OCI-LY7 (cell line): ENCODE data around the gene TGFBR3. TPM values are rescaled to one million over a fixed set of nuclear protein-coding genes. Genes with fewer than 3 reads are reported as not detected.

Experiments
- BruUV-seq: library from RNA; stranded (reverse); fragments of 400-500 nt; replicated peaks from 2 replicates; lab custom pipeline; 2021; lab: Mats Ljungman, UMichigan
- CTCF ChIA-PET: fragments of 300-600 bp; sonication (Branson Sonifier 250); formaldehyde crosslinking; loops from one replicate; lab custom pipeline; 2022; ENCODE audit warnings: antibody characterized with exemption; ENCODE audit not compliant: unreplicated experiment; lab: Charles Lee
- POLR2A ChIA-PET: fragments of 300-600 bp; sonication (Branson Sonifier 250); formaldehyde crosslinking; loops from one replicate; lab custom pipeline; 2022; ENCODE audit warnings: antibody characterized with exemption; lab: Charles Lee
- DNase-seq: peaks from one replicate; pipeline ENCODE4 v3.0.0-alpha.2; 2015; ENCODE audit warnings: low spot score
- H2AFZ ChIP-seq: fragments of 200-600 bp; sonication (generic), shearing (Covaris generic); 2 replicates; pipeline ENCODE4 v1.6.1; 2014; ENCODE audit warnings: mild to moderate bottlenecking, antibody characterized with exemption, low read length, moderate library complexity
- H3K27ac ChIP-seq: fragments of 200-600 bp; sonication (generic); 2 replicates; pipeline ENCODE4 v1.5.1; 2014; ENCODE audit warnings: mixed run types, low read depth, mild to moderate bottlenecking, moderate library complexity, low read length, inconsistent platforms; ENCODE audit not compliant: poor library complexity, severe bottlenecking
- H3K36me3 ChIP-seq: fragments of 200-600 bp; sonication (generic); 2 replicates; pipeline ENCODE4 v1.6.1; 2014; ENCODE audit warnings: mild to moderate bottlenecking, antibody characterized with exemption, low read length, moderate library complexity, mixed read lengths; ENCODE audit not compliant: insufficient read depth
- H3K4me1 ChIP-seq: fragments of 200-600 bp; sonication (generic); 2 replicates; pipeline ENCODE4 v1.5.1; 2014; ENCODE audit warnings: mild to moderate bottlenecking, low read length; ENCODE audit not compliant: insufficient read depth, poor library complexity, severe bottlenecking
- H3K4me2 ChIP-seq: fragments of 200-600 bp; sonication (generic); 2 replicates; pipeline ENCODE4 v1.6.1; 2014; ENCODE audit warnings: mild to moderate bottlenecking, low read length
- H3K4me3 ChIP-seq: fragments of 200-600 bp; sonication (generic); 2 replicates; pipeline ENCODE4 v1.5.1; 2014; ENCODE audit warnings: mild to moderate bottlenecking, low read depth, low read length; ENCODE audit not compliant: poor library complexity, severe bottlenecking
- H3K79me2 ChIP-seq: fragments of 200-600 bp; sonication (generic); 2 replicates; pipeline ENCODE4 v1.6.1; 2016; ENCODE audit warnings: low read depth, mild to moderate bottlenecking, low read length, moderate library complexity, mixed read lengths; ENCODE audit not compliant: insufficient read depth
- H3K9me2 ChIP-seq: fragments of 200-600 bp; sonication (generic); 2 replicates; pipeline ENCODE4 v1.6.1; 2016; ENCODE audit warnings: mild to moderate bottlenecking, low read length, mixed read lengths; ENCODE audit not compliant: insufficient read depth
- H3K9me3 ChIP-seq: fragments of 200-600 bp; sonication (generic); 2 replicates; pipeline ENCODE4 v1.6.1; 2014; ENCODE audit warnings: mild to moderate bottlenecking, mixed run types, low read length, mixed read lengths
- H4K20me1 ChIP-seq: fragments of 200-600 bp; sonication (generic); 2 replicates; pipeline ENCODE4 v1.6.1; 2014; ENCODE audit warnings: mild to moderate bottlenecking, antibody characterized with exemption, low read length, moderate library complexity, mixed read lengths; ENCODE audit not compliant: insufficient read depth
- EZH2phosphoT487 ChIP-seq: fragments of 200-600 bp; sonication (generic); IDR thresholded peaks from 2 replicates; pipeline ENCODE4 v1.6.1; 2018; ENCODE audit warnings: low read depth, borderline replicate concordance, mild to moderate bottlenecking, mixed run types, antibody characterized with exemption, low read length, moderate library complexity, mixed read lengths
- intact Hi-C: fragments of 100-400 bp; cut with micrococcal nuclease; formaldehyde crosslinking; loops from one replicate; pipeline ENCODE4 v1.10.0; 2022; ENCODE audit not compliant: unreplicated experiment
- total RNA-seq, 2 experiments: library from RNA; depleted of rRNA in 1 of 2; stranded (reverse); fragments of >200 nt in 1 of 2; shearing (Covaris generic) in 1 of 2; gene quantifications; 2 replicates each; pipeline ENCODE4 v1.2.3, GENCODE V29; 2014 to 2022
- TF ChIP-seq, protein P1 (sequence below): fragments of 200-600 bp; sonication (generic); conservative IDR thresholded peaks from 2 replicates; pipeline ENCODE4 v1.5.1; 2014; ENCODE audit warnings: mild to moderate bottlenecking, antibody characterized with exemption, low read length, moderate library complexity, mixed read lengths

Gene TGFBR3
- total RNA-seq, 2 experiments from 2014 or later, result not detected

DNA sequence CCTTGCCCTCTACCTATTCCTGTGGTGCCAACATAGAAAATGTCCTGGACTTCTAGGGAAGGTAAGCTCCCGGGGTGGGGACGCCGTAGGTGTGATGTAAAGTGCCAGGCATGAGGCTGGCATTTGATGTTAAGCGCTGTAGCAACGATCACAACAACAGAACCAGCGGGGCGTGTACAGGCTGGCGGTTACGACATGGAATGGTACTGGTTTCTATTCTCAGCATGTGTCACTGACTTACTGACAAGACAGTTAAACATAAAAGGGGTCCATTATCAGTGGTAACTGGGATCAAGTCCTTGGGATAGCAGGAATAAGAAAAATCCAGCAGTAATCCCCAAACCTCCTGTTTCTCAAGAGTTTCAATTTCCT is 58.9 kb downstream of the TGFBR3 start:
- POLR2A ChIA-PET, result no interaction called here

DNA sequence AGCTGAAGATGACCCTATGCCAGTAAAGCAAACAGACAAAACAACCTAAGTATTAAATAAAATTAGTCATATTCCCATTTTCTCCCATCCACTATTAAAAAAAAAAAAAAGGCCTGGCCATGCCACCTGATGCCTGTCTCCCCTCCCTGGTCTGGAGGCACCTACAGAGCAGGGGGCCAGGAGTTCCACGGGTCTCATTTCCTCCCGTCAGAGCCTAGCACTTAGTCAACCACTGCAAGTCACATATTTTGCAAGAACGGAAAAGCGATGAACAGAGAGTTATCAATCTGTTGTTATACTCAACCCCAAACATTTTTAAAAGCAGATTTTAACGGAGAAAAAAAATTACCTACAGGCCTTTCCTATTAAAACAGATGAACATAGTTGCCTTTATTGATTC is 59.3 kb downstream of the TGFBR3 start:
- DNase-seq, result no peak
- Histone ChIP-seq H4K20me1 (no peaks in the 10 kb centered on the region), H3K36me3 (no peaks in the 10 kb centered on the region), H3K9me3 (no peaks in the 10 kb centered on the region), H3K79me2 (no peaks in the 10 kb centered on the region), H3K9me2 (no peaks in the 10 kb centered on the region), H3K4me1 (no peaks in the 10 kb centered on the region), H3K4me2 (no peak overlapping the region), H3K27ac (no peak overlapping the region), H3K4me3 (no peak overlapping the region), H2AFZ (no peak overlapping the region)
- intact Hi-C loops, result no loop called here
- ChIA-PET CTCF (no interaction called here), POLR2A (no interaction called here)
- BruUV-seq, result no TSS peak
- TF ChIP-seq, protein P1, sequence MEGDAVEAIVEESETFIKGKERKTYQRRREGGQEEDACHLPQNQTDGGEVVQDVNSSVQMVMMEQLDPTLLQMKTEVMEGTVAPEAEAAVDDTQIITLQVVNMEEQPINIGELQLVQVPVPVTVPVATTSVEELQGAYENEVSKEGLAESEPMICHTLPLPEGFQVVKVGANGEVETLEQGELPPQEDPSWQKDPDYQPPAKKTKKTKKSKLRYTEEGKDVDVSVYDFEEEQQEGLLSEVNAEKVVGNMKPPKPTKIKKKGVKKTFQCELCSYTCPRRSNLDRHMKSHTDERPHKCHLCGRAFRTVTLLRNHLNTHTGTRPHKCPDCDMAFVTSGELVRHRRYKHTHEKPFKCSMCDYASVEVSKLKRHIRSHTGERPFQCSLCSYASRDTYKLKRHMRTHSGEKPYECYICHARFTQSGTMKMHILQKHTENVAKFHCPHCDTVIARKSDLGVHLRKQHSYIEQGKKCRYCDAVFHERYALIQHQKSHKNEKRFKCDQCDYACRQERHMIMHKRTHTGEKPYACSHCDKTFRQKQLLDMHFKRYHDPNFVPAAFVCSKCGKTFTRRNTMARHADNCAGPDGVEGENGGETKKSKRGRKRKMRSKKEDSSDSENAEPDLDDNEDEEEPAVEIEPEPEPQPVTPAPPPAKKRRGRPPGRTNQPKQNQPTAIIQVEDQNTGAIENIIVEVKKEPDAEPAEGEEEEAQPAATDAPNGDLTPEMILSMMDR, result no peak
- no peak for TF ChIP-seq EZH2phosphoT487

More for the DNA sequence above, 58.9 kb downstream of the TGFBR3 start:
- Histone ChIP-seq H2AFZ (no peak overlapping the region), H3K4me2 (no peak overlapping the region), H4K20me1 (no peaks in the 10 kb centered on the region), H3K9me2 (no peaks in the 10 kb centered on the region), H3K4me3 (no peak overlapping the region), H3K79me2 (no peaks in the 10 kb centered on the region), H3K36me3 (no peaks in the 10 kb centered on the region), H3K27ac (no peak overlapping the region), H3K4me1 (no peaks in the 10 kb centered on the region), H3K9me3 (no peaks in the 10 kb centered on the region)
- TF ChIP-seq, protein P1, result no peak
- no peak for TF ChIP-seq EZH2phosphoT487
- CTCF ChIA-PET, result no interaction called here
- intact Hi-C loops, result no loop called here
- DNase-seq, result no peak
- BruUV-seq, result no TSS peak

DNA sequence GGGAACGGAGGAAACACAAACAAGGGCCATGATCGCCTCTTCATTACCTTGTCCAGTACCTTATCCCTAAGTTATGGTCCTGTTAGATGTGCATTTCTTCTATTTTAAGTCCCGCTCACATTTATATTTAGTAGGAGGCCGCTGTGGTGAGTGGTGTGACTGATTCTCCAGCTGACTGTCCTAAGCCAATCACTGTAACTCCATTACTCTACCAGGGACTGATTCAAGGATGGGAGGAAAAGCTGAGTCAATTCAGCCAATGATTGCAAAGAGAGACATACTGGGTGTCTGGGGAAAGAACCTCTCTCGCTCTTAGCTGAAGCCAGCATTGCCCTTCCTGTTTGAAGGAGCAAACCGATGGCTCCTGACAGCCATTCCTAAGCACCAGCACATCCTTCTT is 59.7 kb downstream of the TGFBR3 start:
- ChIA-PET POLR2A (interaction anchor here (0.6 kb wide), 1 partner anchor 127 kb away, joined by 4 read pairs; no protein-coding TSS in a partner anchor), CTCF (no interaction called here)
- Histone ChIP-seq H3K79me2 (no peaks in the 10 kb centered on the region), H3K4me1 (no peaks in the 10 kb centered on the region), H3K27ac (no peak overlapping the region), H3K9me2 (no peaks in the 10 kb centered on the region), H4K20me1 (no peaks in the 10 kb centered on the region), H3K4me3 (no peak overlapping the region), H2AFZ (no peak overlapping the region), H3K4me2 (no peak overlapping the region), H3K36me3 (no peaks in the 10 kb centered on the region), H3K9me3 (no peaks in the 10 kb centered on the region)
- TF ChIP-seq, protein P1, result no peak
- no peak for TF ChIP-seq EZH2phosphoT487
- no TSS peak for BruUV-seq
- intact Hi-C loops, result no loop called here
- DNase-seq, result no peak
